Measurements from ENCODE around the gene BARX2.

The BARX2 gene

GRCh38 chr11:129346916-129347315 is 28.7 kb upstream of the BARX2 start:
- TF ChIP-seq CTCF (IDR thresholded peaks at IDR 0.05; ENCODE audit: insufficient read depth, low read depth, low read length, missing control alignments) = no peak
- H3K4me3 ChIP-seq (ENCODE audit: low read length) = no peak overlapping the region
- DNase-seq (ENCODE audit: low read depth) = peak; percentile 33

GRCh38 chr11:129348813-129349212 is 26.8 kb upstream of the BARX2 start:
- no peak for TF ChIP-seq CTCF (IDR thresholded peaks at IDR 0.05; ENCODE audit: insufficient read depth, low read depth, low read length, missing control alignments)
- no peak overlapping the region for H3K4me3 ChIP-seq (ENCODE audit: low read length)
- DNase-seq (ENCODE audit: low read depth) = no peak

GRCh38 chr11:129352676-129353075 is 23.0 kb upstream of the BARX2 start:
- no peak for DNase-seq (ENCODE audit: low read depth)
- no peak for TF ChIP-seq CTCF (IDR thresholded peaks at IDR 0.05; ENCODE audit: insufficient read depth, low read depth, low read length, missing control alignments)
- H3K4me3 ChIP-seq (ENCODE audit: low read length) = no peak overlapping the region

GRCh38 chr11:129354691-129355090 is 21.0 kb upstream of the BARX2 start:
- no peak overlapping the region for H3K4me3 ChIP-seq (ENCODE audit: low read length)
- no peak for TF ChIP-seq CTCF (IDR thresholded peaks at IDR 0.05; ENCODE audit: insufficient read depth, low read depth, low read length, missing control alignments)
- DNase-seq (ENCODE audit: low read depth) = no peak

- DNase-seq (ENCODE audit: low read depth) = no peak
- no peak overlapping the region for H3K4me3 ChIP-seq (ENCODE audit: low read length)
- no peak for TF ChIP-seq CTCF (IDR thresholded peaks at IDR 0.05; ENCODE audit: insufficient read depth, low read depth, low read length, missing control alignments)
Observed at GRCh38 chr11:129359748-129360147, 15.9 kb upstream of the BARX2 start.

- peak; percentile 92 for DNase-seq (ENCODE audit: low read depth)
- peak; percentile 100 for TF ChIP-seq CTCF (IDR thresholded peaks at IDR 0.05; ENCODE audit: insufficient read depth, low read depth, low read length, missing control alignments)
- H3K4me3 ChIP-seq (ENCODE audit: low read length) = no peak overlapping the region
Observed at GRCh38 chr11:129364143-129364654, 11.4 kb upstream of the BARX2 start.

- TF ChIP-seq CTCF (IDR thresholded peaks at IDR 0.05; ENCODE audit: insufficient read depth, low read depth, low read length, missing control alignments) = no peak
- DNase-seq (ENCODE audit: low read depth) = no peak
- H3K4me3 ChIP-seq (ENCODE audit: low read length) = no peak overlapping the region
Observed at GRCh38 chr11:129365816-129366215, 9.8 kb upstream of the BARX2 start.
